Measurements from ENCODE around the gene TICAM2.

The TICAM2 gene

GRCh38 chr5:115531787-115532367 lies 70.4 kb downstream of the TICAM2 start:
- DNase-seq (ENCODE audit: low read depth in 2 of 2), result no peak

- DNase-seq (ENCODE audit: low read depth in 2 of 2), result no peak
These were observed 70.9 kb downstream of the TICAM2 start for GRCh38 chr5:115531380-115531779.

GRCh38 chr5:115530426-115530825 lies 71.9 kb downstream of the TICAM2 start:
- no peak for DNase-seq (ENCODE audit: low read depth in 2 of 2)
